Fibroblast of upper back skin (primary cell): Measurements from ENCODE around the gene EPB41L1.

Source experiments
- DNase-seq: peaks from one replicate; pipeline ENCODE4 v3.0.0-alpha.2; 2013

EPB41L1 gene

DNA sequence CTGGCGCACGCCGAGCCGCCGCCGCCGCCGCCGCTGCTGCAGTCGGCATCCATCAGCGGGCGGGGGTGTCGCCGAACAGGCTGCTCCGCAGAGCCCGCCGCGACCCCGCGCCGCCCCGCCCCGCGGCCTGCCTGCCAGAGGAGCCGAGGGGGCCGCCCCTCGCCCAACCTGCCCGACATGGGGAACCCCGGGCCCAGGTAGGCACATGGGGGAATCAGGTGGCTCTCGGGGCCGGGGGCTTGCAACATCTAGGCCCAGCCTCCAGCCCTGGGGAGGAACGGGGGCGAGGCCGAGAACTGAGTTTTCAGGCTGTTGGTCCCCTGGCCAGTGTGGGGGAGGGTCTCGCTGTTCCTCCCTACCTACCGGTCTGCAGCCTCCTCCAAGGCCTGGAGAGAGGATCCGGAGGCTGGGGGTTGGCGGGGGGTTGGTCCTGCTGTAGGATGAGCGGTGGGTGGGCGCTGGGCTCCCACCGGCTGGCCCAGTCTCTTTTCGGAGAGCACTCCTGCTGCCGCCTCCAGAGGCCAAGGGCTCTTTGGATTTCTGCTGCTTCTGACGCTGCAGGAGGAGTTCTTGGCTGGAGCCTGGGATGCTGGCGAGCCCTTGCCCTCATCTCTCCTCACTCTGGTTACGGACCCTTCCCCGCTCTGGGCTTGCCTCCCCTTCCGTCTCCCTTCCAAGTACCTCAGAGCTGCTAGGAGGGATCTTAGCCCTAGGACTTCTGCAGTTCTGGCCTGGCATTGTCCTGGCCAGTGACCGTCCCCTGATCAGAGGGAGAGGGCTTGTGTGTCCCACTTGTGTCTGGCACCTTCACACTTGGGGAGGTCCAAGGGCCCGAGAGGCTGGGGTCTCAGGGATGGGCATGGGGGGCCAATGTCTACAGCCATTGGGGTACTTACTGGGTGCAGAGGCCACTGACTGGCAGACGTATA, at the start of gene EPB41L1:
EPB41L1 (plus strand) TSS at position 41 of the 929 bp plus-strand sequence. CDS start 19,038 bp downstream, outside the sequence.
- no peak for DNase-seq

DNA sequence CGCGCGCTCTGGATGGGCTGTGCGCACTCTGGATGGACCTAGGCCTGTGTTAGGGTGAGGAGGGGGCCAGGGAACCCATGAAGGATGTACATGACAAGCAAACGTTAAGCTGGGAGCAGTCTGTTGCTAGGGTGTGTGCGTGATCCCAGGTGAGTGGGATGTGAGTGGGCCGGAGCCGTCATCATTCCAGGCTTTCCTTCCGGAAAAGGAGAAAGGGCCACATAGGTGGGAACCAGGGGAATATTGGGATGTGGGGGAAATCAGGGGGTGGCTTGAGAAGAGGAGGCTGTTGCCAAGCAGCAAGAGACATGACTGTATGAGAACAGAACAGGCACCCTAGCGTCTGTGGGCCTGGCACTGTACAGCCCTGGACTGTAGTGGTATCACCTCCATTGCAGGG, 49.7 kb upstream of the EPB41L1 start:
- DNase-seq = no peak

DNA sequence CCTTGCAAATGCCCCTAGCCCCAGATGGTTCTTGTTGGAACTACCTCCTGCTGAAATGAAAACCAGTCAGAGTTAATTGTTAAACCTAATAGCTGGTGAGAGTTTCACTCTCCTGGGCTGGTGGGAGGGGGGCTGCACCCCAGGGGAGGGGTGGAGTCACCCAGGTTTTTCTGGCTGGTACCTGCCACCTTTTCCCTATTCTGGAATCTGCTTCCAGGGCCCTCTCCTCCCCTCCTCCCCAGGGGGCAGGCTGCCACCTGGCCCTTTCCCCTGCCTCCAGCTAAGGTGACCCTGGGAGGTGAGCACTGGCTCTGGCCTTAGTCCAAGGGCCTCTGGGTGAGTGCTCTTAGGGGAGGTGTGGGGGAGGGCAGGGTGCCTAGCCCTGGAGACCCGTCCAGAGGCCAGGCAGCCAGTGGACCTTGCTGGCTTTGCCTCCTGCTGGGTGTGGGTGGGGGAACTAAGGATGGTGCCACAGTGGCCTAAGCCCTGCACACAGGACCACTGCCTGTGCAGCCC, 48.8 kb upstream of the EPB41L1 start:
- DNase-seq = no peak

DNA sequence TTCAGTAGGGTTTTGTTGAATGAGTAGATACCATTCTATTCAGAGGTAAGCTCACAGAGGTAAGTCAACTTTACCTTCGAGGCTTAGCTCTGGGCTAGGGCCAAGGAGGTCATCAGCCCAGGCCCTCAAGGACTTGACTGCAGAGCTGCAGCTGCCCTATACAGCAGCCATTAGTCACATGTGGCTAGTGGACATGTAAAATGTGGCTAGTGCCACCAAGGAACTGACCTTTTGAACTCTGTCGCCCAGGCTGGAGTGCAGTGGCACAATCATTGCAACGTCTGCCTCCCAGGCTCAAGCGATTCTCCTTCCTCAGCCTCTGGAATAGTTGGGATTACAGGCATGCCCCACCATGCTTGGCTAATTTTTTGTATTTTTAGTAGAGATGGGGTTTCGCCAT, 47.9 kb upstream of the EPB41L1 start:
- no peak for DNase-seq

DNA sequence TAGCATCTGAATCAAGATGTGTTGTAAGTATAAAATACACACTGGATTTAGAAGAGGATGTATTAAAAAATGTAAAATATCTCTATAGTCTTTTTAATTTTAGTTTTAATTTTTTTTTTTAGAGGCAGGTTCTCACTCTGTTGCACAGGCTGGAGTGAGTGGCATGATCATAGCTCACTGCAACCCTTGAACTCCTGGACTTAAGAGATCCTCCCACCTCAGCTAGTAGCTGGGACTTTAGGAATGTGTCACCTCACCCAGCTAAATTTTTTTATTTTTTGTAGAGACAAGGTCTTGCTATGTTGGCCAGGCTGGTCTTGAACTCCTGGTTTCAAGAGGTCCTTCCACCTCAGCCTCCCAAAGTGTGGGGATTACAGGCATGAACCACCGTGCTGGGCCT, 46.7 kb upstream of the EPB41L1 start:
- DNase-seq = no peak

DNA sequence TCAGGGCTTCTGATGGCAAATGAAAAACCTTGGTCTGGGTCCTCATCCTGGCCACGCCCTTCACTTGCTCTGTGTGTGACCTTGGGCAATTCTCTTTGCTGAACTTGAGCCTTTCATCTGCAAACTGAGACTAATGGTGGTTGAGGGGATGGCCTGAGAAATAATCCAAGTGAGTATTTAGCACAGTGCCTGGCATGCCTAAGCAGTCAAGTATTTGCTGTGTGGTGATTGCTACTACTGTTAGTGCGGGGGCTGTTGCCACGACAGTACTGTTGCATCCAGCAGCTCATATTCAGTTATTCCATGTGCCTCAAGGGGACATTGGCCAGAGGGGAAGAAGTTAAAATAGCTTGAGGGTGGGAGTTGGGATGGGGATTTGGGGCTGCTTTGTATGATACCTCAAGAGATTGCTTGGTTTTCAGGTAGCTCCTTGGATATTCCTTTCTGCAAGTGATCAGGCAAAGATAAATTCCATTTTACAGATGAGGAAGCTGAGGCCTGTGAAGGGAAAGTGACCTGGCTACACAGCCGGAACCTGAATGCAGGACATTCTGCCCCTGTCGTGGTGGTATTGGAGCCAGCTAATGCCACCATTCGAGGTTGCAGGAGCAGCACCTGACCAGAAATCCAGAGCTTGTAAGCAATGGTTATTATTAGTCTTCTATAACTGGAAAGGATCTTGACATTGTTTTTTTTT, 45.1 kb upstream of the EPB41L1 start:
- no peak for DNase-seq

DNA sequence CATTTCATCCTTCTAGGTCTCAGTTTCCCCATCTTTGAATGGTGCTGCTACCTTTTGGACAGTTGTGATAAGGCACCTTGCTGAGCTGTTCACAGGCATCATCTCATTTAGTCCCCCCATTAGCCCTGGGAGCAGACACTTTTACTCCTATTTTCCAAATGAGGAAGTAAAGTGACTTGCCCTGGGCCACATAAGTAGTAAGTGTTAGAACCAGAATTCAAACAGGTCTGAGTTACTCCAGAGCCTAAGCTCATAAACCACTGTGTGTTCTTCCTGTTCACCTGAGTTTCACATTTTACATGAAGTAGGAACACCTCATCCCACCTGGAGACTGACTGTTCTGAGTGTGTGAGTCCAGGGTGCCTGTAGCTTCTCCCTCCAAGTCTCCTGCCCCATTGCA, 43.5 kb upstream of the EPB41L1 start:
- no peak for DNase-seq

DNA sequence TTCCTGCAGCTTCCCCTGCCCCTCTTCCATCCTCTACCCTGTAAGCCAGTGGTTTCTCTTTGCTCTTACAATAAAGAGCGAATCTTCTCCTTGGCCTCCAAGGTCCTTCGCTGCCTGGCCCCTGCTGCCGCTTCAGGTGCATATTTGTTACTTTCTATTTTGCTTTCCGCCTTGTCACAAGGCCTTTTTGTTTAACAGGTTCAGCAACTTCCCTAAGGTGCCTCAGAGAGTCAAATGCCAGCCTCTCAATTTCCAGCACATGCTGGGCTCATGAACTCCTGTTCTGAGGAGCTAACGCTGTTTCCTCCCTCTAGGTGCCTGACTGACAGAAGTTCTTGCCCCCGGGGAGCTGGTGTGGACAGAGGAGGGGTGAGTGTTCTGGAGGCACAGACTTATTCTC, 42.4 kb upstream of the EPB41L1 start:
- DNase-seq = no peak

DNA sequence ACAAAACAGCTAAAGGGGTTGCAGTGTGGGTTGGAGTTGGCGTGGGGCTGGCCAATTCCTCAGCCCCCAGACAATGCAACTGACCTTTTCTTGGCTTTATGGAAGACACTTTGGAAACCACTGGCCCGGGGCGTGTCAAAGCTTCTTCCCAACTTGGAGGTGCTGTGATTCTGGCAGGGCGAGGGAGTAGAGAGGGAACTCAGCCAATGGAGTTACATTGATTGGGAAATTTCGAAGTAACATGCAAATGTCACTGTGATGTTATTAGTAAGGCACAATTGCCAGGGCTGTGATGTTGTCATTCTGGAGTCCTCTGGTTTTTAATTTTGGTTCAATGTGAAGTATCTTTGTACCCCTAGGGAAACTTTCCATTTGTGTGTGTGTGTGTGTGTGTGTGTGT, 41.5 kb upstream of the EPB41L1 start:
- DNase-seq = no peak

DNA sequence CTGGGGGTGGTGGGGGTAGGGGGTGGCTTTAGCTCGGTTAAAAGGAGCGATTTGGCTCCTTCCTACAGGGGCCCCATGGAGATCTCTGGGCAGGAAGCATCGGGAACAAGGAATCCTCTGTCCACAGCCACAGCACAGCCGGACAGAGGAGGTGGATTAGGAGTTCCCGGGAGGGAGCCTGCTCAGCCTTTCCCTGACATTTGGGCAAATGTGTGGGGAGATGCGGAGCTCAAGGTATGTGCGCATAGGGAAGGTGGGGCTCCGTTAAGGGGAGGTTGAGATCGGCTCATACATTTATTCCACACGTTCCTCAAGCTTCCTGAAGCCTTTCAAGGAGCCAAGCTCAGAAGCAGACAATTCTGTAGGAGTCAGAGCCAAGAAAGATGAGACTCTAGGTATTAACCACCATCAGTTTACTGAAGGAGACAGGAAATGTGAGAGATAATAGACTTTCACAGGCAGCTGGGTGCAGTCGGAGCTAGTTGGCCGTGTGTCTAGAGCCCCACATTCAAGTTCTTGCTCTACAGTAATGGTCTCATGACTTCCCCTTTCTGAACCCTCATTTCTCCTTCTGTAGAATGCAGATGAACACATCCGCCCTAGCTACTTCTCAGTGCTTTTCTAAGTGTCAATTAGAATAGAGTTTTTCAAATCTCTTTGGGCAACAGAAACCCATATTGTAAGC, 40.8 kb upstream of the EPB41L1 start:
- DNase-seq = no peak

DNA sequence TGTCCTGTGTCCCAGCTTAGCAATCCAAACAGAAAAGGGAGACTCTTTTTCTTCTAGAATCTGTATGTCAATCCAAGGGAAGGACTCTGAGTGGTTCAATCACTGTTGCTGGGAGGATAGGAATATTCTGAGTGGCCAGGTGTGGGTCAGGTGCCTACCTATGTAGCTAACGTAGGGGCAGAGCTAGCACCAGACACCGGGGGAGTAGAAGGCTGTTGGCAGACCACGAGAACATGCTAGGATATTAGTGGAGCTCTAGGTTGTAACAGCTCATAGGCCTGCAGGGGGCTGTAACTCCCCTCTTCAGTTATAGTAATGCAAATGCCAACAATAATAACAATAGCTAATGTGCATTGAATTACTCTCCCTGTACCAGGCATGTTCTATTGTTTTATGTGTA, 39.8 kb upstream of the EPB41L1 start:
- DNase-seq = no peak

DNA sequence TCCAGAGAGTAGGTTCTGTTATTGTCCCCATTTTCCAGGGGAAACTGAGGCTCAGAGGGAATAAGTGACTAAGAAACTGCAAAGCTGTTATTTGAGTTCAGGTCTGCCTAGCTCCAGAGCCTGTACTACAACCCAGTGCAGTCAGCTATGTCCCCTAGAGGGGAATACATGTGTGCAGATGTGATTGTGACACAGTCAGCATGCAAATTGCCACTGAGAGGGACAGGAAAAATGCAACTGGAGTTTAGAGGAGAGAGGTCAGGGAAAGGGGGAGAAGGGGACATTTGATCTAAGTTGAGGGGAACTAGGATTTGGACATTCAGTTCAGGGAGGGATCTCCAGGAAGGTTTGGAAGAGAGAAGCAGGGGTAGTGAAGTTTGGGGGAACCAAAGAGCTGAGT, 38.6 kb upstream of the EPB41L1 start:
- DNase-seq = no peak

DNA sequence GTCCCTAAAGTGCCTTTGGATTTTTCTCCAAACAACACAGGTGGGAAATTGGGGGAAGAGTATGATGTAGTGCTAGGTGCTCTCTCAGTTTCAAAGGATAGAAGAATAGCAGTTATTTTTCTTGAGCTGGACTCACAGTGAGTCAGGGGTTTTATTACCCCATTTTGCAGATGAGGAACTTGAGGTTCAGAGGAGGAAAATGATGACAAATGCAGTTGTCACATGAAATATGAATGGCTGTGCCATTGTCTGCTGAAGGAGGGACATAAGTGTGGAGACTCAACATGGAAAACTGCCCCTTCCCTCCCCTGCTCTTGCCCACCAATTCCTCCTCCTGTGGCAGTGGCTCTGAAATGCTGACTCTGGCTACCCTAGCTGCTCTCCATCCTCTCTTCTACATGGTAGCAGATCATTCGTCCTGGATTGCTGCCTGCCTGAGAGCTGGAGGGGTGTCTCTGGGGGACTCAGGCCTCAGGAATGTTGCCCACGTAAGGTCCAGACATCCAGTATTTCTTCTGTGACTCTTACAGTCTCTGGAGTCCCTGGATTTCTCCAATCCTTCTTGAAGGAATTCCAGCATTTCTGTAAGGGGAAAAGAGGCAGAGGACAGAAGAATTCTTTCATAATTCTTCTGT, 37.6 kb upstream of the EPB41L1 start:
- peak; percentile 95 for DNase-seq

DNA sequence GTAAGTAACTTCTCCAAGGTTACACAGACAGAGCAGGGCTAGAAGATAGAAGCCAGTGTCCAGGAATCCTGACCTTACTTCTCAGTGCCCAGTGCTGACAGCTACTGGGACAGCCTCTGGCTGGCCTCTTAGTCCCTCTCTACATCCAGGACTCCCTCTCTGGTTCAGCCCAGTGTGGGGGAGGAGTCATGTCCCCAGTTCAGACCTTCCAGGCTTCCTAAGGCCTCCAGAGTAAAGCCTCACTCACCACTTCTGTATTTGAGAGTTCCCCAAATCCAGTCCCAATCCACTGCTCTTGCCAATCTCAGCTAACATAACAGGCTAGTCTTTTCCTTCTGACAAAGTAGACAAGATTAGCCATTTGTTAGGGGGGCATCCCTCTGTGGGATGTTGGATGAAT, 36.9 kb upstream of the EPB41L1 start:
- no peak for DNase-seq

DNA sequence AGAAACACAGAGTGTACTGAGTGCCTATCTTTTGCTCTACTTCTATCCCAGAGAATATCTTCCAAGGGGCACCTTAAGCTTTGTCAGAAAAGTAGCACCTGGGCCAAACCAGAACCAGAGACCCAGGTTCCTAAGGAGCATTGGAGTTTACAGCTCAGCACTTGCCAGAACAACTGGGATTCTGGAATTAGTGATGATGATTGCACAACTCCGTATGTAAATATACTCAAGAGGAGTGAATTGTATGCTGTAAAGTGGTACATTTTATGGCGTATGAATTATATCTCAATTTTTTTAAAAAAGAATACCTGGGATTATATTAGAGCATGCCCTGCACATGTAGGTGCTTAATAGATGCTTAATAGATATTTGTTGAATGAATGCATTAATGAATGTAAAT, 36.2 kb upstream of the EPB41L1 start:
- no peak for DNase-seq

DNA sequence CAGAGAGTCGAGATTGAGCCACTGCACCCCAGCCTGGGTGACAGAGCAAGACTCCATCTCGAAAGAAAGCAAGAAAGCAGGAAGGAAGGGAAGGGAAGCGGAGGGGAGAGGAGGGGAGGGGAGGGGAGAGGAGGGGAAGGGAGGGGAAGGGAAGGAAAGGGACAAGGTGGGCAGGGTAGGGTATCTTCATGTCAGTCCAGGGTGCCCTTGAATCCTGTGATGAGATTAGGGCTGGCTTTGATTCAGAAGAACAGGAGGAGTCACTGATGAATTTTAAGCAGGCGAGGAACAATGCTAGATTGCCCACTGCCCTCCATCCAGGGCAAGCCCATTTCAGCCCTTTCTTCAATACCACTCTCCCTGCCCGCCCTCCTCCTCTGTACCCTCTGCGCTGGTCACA, 35.0 kb upstream of the EPB41L1 start:
- DNase-seq = no peak

DNA sequence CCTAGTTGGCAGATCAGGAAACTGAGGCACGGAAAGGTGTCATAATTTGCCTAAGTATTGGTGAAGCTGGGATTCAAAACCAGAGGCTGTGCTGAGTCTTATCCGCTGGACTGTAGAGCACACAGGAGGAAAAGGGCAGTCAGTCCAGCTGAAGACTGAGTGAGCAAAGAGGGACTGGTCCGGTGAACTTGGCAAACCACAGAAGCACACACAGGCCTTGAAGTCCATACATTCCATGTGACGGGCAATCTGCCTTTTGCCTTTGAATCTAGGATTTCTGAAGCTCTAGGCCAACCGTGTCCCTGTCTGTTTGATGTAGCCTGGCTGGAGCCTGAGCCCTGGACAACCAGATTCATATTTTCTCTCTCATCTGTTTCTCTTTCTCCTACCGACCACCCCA, 34.3 kb upstream of the EPB41L1 start:
- no peak for DNase-seq

DNA sequence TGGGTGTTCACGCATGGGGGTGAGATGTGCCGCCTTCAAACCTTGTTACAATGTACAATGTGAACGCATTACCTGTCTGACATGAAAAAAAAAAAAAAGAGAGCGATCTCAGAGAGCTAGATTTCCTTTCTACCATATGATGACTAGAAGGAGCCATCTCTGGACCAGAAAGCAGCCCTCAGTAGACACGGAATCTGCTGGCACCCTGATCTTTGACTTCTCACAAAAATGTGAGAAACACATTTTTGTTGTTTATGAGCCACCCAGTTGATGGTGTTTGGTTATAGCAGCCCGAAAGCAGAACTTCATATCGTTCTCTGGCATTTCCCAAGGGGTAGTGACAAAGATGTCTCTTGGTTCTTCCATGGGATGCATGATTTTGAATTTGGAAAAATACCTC, 33.5 kb upstream of the EPB41L1 start:
- DNase-seq = no peak

DNA sequence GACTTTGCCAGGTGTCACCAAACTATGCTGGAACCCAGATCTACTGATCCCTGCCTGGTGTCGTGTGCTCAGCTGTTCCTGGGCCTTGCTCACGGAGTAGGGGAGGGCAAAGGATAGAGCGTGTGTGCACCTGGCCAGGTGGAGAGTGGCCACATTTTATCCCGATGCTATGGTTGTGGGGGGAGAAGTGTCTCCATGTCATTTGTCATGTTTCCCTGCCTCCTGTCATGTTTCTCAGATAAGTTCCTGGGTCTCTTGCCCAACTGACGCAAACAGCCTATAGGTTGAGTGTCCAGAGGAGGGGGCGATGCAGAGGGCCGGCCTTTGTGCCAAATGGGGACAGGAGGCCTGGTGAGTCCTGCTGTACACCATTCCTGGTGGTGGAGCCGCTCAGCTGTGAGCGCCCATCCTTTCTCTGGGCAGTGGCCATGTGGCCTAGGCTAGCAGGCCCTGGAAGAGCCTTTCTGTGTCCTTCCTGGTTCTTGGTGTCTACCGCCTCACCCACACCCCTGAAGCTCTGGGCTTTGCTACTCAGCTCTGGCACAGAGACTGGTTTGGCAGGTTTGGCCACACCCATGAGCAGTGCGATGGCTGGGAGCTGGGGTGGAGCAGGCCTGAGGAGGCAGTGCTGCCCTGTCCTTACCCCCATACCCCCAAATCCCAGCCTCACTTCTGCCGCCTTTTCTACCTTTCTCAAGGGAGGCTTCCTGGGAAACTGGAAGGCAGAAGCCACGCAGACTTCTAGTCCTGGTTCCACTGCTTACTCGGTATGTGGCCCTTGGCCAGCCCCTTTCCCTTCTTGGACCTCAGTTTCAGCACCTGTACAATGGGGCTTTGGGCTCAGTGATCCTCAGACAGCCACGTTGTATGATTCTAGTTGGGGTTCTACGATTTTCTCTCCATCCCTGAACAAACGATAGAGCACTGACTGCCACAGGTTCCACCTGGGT, 32.3 kb upstream of the EPB41L1 start:
- no peak for DNase-seq

DNA sequence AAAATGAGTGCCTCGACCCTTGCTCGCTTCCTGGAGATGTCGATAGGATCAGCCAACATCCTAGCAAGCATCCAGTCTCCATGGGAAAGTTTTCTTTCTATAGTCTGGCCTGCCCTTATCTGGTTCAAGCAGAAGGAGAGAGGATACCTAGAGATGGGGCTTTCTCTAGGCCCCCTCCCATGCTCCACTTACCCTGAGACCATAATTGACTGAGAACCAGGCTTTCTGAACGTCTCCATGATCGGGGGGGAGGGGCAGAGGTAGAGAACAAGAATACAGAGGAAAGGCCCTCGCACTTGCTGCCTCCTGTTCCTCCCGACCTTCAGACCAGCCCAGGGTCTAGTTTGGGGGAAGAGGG, 31.6 kb upstream of the EPB41L1 start:
- DNase-seq = no peak

DNA sequence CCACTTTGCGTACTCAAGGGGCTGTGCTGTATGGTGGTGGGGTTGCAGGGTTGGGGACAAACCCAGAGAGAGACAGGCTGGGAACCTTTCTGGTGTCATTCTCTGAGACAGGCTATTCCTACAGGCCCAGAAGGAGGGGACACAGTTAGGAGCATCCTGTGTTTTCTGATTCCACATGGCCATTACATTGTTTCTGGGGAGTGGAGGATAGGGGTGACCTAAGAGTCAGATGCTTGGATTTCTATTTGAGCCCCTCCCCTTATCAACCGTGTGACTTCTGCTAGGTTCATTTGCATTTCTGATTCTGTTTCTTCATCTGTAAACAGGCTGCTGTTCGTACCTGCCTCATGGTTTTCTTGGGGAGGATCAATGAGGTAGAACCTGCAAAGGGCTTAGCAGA, 29.4 kb upstream of the EPB41L1 start:
- DNase-seq = no peak
